Duodenal mucosa (tissue), 2 donors: Measurements from ENCODE around the gene ARFRP1.
"Not testable (repeated sequence)": the region's sequence is repeated elsewhere in the genome, so short reads cannot be mapped to it uniquely, and the experiment has no call there.

Experiments used
- H3K27ac ChIP-seq: one replicate; pipeline ENCODE4 v1.7.0; 2013; ENCODE audit warnings: low read depth, low read length
- H3K27me3 ChIP-seq, 2 donors: one replicate each; pipeline ENCODE4 v1.7.0; 2013; ENCODE audit warnings: low read length in 2 of 2, control low read depth in 1 of 2; ENCODE audit not compliant: insufficient read depth in 2 of 2, control insufficient read depth in 1 of 2
- H3K36me3 ChIP-seq, 2 donors: one replicate each; pipeline ENCODE4 v1.7.0; 2013; ENCODE audit warnings: low read length in 2 of 2, control low read depth in 1 of 2; ENCODE audit not compliant: insufficient read depth in 2 of 2, control insufficient read depth in 1 of 2
- H3K4me1 ChIP-seq, 2 donors: one replicate each; pipeline ENCODE4 v1.7.0; 2013; ENCODE audit warnings: low read length in 2 of 2, control low read depth in 1 of 2; ENCODE audit not compliant: insufficient read depth in 2 of 2, control insufficient read depth in 1 of 2
- H3K4me3 ChIP-seq, 2 donors: one replicate each; pipeline ENCODE4 v1.7.0; 2013; ENCODE audit warnings: low read length in 2 of 2, low read depth in 1 of 2
- H3K9ac ChIP-seq, 2 donors: one replicate each; pipeline ENCODE4 v1.7.0; 2013; ENCODE audit warnings: low read length in 2 of 2, low read depth in 1 of 2
- H3K9me3 ChIP-seq, 2 donors: one replicate each; pipeline ENCODE4 v1.7.0; 2013; ENCODE audit warnings: low read length in 2 of 2, control low read depth in 1 of 2; ENCODE audit not compliant: control insufficient read depth in 1 of 2

ARFRP1 gene

DNA sequence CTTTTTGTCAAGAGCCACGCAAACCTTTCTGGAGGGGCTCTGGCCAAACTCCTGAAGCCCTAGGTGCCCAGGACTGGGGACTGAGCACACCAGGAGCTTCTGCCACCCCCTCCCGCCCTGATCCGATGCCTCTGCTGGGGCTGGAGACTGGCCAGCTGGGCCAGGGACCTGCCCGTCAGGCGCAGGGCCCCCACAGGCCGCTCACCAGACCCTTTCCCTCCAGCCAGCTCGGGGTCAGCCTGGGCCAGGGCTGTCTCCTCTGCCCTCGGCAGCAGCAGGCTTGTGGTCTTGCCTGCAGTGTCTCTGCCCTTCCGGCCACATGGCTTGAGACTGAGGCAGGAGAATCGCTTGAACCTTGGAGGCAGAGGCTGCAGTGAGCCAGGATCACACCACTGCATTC lies 35.1 kb downstream of the ARFRP1 start:
- peaks cover 8 to 34% of the 10 kb centered on the region in 2 donors for H3K36me3 ChIP-seq
- no peak overlapping the region for H3K27ac ChIP-seq
- H3K4me1 ChIP-seq = no peaks in the 10 kb centered on the region
- H3K4me3 ChIP-seq = no peak overlapping the region
- no peaks in the 10 kb centered on the region for H3K9me3 ChIP-seq
- H3K9ac ChIP-seq = no peak overlapping the region
- no peaks in the 10 kb centered on the region for H3K27me3 ChIP-seq

DNA sequence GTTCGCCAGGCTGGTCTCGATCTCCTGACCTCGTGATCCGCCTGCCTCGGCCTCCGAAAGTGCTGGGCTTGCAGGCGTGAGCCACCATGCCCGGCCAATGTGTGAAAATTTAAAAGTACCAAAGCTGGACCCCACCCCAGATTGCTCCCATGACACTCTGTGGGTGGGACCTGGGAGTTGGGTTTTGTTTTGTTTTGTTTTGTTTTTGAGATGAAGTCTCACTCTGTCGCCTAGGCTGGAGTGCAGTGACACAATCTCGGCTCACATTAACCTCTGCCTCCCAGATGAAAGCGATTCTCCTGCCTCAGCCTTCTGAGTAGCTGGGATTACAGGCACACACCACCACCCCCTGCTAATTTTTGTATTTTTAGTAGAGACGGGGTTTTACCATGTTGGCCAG lies 36.1 kb downstream of the ARFRP1 start:
- not testable (repeated sequence) for H3K4me3 ChIP-seq, H3K4me1 ChIP-seq, H3K9me3 ChIP-seq, H3K9ac ChIP-seq, H3K27me3 ChIP-seq, H3K27ac ChIP-seq
- H3K36me3 ChIP-seq = peaks cover 8 to 41% of the 10 kb centered on the region in 2 donors

DNA sequence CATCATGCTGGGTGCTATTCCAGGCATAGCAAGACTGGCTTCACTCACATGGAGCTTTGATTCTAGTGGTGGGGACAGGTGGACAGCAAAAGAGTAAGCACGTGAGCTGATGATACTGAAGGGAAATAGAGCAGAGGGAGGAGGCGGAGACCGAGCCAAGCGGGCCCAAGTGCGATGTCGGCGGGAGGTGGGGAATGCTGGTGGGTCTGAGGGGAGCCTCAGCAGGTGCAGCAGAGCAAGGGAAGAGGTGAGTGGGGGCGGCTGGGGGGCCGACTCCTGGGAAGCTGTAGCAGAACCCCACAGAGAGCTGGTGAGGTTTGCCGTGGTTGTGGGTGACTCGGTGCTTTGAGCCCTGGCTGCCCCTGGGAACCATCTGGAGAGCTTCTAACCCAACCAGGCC lies 39.4 kb downstream of the ARFRP1 start:
- Histone ChIP-seq H3K27ac (no peak overlapping the region), H3K9ac (no peak overlapping the region), H3K36me3 (peaks cover 16 to 47% of the 10 kb centered on the region in 2 donors), H3K9me3 (no peaks in the 10 kb centered on the region), H3K27me3 (no peaks in the 10 kb centered on the region), H3K4me3 (no peak overlapping the region), H3K4me1 (no peaks in the 10 kb centered on the region)

DNA sequence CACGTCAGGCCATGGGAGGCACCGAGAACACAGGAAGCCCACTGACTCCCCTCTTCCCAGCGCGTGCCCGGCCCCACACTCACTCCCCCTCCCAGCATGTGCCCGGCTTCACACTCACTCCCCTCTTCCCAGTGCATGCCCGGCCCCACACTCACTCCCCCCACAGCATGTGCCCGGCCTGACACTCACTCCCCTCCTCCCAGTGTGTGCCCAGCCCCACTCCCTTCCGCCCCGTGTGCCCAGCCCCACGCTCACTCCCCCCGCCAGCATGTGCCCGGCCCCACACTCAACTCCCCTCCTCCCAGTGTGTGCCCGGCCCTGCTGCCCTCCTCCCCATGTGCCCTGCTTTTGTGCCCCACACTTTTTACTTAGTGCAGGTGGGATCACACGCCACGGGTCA lies 39.9 kb downstream of the ARFRP1 start:
- H3K27me3 ChIP-seq = no peaks in the 10 kb centered on the region
- no peaks in the 10 kb centered on the region for H3K9me3 ChIP-seq
- no peaks in the 10 kb centered on the region for H3K4me1 ChIP-seq
- no peak overlapping the region for H3K9ac ChIP-seq
- peaks cover 16 to 51% of the 10 kb centered on the region in 2 donors for H3K36me3 ChIP-seq
- no peak overlapping the region for H3K4me3 ChIP-seq
- H3K27ac ChIP-seq = no peak overlapping the region

DNA sequence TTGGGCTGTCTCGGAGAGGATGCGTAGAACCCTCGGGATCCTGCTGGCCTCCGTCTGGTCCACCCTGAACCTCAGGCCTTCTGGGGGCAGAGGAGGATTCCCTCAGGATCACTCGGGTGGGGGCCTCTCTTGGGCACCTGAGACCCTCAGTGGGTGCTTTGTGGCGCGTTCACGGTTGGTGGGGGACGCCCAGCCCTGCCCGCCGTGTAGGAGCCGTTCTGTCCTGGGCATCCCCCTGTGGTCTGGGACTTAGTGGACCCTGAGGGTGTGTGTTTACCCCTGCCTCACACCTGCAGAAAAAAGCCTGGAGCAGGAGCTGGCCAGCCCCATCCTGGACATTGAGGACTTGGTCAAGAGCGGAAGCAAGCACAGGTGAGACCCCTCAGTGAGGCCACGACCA lies 42.1 kb downstream of the ARFRP1 start:
- H3K4me3 ChIP-seq = no peak overlapping the region
- H3K9ac ChIP-seq = no peak overlapping the region
- H3K4me1 ChIP-seq = no peaks in the 10 kb centered on the region
- no peaks in the 10 kb centered on the region for H3K9me3 ChIP-seq
- H3K27me3 ChIP-seq = no peaks in the 10 kb centered on the region
- peaks cover 20 to 63% of the 10 kb centered on the region in 2 donors for H3K36me3 ChIP-seq
- H3K27ac ChIP-seq = no peak overlapping the region

DNA sequence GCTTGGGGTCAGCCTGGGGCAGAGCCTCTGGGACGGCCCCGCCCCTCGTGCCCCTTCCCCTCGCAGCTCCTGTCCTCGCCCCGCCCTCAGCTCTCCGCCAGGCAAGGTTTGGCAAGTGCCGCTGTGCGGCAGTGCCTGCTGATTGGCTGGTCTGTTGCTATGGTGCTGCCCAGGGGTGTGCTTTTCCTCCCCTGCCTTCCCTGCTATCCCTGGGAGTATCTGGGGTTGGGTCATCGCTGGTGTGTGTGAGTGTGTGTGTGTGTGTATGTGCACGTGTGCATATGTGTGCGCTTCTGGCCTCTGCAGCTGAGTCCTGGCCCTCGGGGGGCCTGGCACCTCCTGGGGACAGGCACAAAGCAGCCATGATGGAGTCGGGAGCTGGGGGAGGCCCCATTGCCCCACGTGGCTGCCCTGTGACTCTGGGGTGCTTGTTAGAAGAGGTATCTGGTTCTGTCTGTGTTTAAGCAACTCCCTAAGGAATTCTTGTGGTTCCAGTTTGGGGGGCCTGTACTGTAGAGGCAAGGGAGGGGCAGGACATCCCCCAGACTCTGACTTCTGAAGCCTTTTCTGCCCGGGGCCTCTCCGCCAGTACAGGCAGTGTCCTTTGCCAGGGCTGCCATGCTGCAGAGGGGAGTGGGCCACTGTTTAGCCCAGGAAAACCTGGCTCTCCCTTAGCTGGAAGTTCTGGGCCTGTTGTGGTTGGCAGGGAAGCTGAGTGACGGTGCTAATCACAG lies 42.7 kb downstream of the ARFRP1 start:
- Histone ChIP-seq H3K9me3 (no peaks in the 10 kb centered on the region), H3K9ac (no peak overlapping the region), H3K4me1 (no peaks in the 10 kb centered on the region), H3K36me3 (peaks cover 20 to 62% of the 10 kb centered on the region in 2 donors), H3K4me3 (no peak overlapping the region), H3K27ac (no peak overlapping the region), H3K27me3 (no peaks in the 10 kb centered on the region)

DNA sequence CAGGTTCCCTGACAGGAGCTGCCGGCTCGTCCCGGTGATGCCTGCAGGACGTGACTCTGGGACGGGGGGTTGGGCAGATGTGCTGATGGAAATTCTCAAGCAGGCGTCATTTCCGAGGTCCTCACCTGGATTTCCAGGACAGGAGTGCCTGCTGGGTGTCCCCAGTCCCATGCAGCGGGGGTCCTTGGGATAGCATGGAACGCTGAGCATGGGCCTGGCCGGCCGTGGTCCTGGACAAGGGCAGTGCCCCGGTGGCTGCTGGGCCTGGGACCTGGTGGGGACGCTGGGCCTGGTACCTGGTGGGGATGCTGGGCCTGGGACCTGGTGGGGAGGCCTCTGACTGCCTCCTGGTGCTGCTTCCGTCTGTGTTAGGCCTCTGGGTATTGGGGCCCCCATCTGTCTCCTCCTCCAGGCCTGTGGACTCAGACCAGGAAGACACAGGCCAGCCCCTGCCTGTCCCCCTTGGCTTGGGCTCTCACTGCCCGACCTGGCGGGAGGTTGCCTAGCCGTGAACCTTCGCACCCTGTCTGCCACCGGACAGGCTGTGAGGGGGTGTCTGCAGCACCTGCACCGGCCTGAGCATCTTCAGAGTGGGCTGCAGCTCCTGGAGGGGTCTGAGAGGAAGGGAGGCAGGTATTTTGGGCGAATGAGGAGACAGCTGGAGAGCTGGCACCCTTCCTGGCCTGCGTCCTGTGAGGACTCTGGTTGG lies 43.5 kb downstream of the ARFRP1 start:
- Histone ChIP-seq H3K27me3 (no peaks in the 10 kb centered on the region), H3K9me3 (no peaks in the 10 kb centered on the region), H3K36me3 (peaks cover 20 to 62% of the 10 kb centered on the region in 2 donors), H3K9ac (no peak overlapping the region), H3K4me1 (peaks cover 2 to 3% of the 10 kb centered on the region in 2 donors), H3K4me3 (no peak overlapping the region), H3K27ac (no peak overlapping the region)

DNA sequence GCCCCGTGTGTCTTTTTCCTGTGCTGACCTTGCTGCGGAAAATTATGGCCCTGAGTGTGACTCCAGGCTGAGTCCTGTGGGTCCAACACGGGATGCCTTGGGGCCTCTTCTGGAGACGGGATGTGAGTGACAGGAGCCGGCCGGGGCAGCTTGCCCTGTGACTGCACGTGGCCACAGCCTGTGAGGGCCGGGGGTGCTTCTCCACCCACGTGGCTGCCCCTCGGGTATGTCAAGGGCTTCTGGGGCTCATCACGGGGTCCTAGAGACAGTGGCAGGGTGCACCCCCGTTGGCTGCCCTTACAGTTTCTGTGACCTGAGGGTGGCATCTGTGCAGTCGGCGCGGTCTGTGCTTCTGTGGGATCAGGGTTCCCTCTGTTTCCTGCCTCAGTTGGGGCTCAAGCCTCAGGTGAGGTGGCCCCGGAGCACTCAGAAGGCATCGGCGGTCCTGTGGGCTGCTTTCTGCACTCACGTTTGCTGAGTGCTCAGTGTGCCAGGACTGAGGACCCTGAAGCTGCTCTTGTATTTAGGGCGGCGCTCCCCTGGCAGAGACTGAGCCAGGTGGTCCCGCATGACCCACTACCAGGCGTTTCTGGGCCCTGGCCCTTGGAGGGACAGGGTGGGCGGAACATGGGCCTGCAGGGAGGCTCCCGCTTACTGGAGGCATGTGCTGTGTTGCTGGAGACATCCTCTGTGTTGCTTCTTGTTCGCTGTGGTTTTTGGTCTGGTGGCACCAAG lies 44.3 kb downstream of the ARFRP1 start:
- Histone ChIP-seq H3K36me3 (peaks cover 16 to 56% of the 10 kb centered on the region in 2 donors), H3K27ac (no peak overlapping the region), H3K4me1 (peaks cover 7 to 9% of the 10 kb centered on the region in 2 donors), H3K9ac (no peak overlapping the region), H3K9me3 (no peaks in the 10 kb centered on the region), H3K27me3 (no peaks in the 10 kb centered on the region), H3K4me3 (no peak overlapping the region)

DNA sequence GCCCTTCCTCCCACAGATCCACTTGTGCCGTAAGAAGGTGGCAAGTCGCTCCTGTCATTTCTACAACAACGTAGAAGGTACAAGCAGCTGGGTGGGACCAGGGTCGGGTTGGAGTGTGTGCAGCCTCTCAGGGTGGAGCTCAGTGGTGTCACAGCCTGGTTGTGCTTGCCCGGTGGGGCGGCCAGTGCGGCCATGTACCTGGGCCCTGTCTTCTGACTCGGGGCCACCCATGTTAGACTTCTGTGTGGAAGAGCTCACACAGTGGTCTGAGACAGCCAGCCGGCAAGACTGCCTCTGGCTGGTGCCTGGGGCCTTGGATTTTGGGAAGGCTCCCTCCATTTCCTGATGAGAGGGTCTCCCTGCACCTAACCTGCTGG lies 45.0 kb downstream of the ARFRP1 start:
- H3K4me1 ChIP-seq = peaks cover 7 to 11% of the 10 kb centered on the region in 2 donors
- no peak overlapping the region for H3K9ac ChIP-seq
- H3K27me3 ChIP-seq = no peaks in the 10 kb centered on the region
- H3K27ac ChIP-seq = no peak overlapping the region
- peaks cover 12 to 49% of the 10 kb centered on the region in 2 donors for H3K36me3 ChIP-seq
- H3K4me3 ChIP-seq = no peak overlapping the region
- H3K9me3 ChIP-seq = no peaks in the 10 kb centered on the region
